Amygdala (tissue), 56 donors: ENCODE measurements around the gene CAMTA1.
A peak's percentile ranks its signal among the peaks of the same experiment; 100 is the strongest.

Experiments used
- DNase-seq, 56 donors: peaks; one replicate each; lab custom pipeline; 2025; lab: John Stamatoyannopoulos, UW

Gene CAMTA1

DNA sequence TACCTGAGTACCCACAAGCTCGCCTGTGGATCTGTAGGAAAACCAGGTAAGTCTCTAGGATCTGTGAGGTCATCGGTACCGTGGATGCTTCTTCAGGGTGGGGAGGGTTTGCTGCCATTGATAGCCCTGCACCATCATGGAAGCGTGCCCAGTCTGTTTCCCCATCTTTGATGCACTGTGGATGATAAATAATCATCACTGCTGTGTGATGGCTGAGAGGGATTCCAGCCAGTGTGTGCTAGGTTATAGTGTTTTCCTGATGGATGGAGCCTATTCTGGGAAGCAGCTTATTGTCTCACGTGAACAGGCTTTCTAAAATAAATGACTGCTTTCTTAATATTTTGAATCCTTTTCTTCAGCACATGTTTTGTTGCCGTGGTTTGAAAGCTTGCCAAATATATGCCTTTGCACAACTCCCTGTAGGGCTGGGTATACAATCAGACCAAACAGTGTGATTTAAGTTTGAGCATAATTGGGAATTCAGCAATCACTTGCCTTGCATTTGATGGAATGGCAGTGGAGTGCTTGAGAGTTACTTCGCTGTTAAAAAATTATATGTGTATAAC lies 113.8 kb downstream of the CAMTA1 start:
- DNase-seq, result no peak

- DNase-seq, result no peak
These were observed 114.4 kb downstream of the CAMTA1 start for GRCh38 chr1:6899621-6900020.

DNA sequence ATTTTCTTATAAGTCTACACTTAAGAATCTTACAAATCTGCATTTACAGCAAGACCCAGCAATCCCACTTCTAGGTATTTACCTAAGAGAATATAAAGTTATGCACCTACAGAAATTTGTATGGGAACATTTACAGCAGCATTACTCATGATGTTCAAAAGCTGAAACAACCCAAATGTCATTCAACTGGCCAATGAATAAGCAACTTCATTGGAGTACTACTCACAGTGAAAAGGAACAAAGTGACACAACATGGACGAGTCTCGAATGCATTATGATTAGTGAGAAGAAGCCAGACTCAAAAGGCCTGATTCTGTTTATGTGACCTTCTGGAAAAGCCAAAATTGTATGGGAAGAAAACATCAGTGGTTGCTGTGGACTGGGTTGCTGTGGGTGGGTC lies 116.9 kb downstream of the CAMTA1 start:
- no peak for DNase-seq

DNA sequence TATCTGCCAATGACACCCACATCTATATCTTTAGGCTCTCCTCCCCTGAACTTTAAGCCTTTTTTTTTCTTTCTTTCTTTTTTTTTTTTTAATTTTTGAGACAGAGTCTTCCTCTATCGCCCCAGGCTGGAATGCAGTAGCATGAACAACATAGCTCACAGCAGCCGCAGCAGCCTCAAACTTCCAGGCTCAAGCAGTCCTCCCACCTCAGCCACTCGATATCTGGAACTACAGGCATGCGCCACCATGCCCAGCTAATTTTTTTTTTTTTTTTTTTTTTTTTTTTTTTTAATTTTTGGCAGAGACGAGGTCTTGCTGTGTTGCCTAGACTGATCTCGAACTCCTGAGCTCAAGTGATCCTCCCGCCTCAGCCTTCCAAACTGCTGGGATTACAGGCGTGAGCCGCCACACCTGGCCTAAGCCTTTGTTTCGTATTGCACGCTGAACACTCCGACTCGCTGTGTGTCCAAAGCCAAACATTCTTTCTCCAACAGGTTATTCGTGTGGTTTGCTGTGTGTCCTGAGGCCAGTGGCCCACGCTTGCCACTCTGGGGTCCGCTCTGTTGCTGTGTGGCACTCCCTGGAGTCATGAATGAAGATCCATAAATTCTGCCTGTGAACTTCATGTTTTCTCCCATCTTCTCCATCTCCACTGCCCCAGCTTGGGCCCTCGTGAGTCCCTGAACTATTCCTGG lies 119.4 kb downstream of the CAMTA1 start:
- DNase-seq, result no peak

- no peak for DNase-seq
These were observed 120.1 kb downstream of the CAMTA1 start for GRCh38 chr1:6905331-6905730.

DNA sequence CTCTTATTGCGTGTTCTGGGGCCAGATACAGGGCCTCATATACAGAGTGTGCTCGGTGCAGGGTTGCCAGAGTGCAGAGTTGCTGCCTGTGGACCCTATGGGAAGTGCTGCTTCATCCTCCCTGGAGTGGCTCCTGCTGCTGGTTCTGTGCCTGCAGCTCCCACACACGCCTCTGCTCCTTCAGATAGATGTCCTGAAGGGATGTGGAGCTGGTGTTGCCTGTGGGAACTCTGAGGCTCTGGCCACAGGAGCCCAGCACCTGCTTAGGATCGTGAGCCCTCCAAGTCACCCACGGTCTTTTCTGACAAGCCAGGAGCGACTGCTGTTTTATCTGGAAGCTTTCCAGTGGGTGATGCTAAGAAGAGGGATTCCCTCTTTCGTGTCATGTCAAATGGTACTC lies 120.5 kb downstream of the CAMTA1 start:
- DNase-seq, result no peak

DNA sequence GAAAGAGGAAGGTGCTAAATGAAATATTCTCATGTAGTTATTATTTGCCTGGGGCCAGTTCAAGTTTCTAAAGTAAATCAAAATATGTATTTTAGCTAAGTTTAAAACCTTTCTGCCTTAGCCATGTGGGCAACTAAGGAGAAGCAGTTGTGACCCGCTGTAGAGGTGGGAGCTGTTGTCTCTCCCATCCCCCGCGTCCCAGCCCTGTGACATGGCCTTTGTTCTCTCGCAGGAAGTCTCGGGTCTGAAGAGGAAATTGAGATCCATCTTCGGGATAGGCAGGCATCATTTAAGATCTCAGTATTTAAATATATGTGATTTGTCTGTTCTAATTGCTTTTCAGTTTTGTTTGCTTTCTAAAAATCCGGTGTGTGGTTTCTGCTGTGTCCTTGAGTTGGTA lies 121.5 kb downstream of the CAMTA1 start:
- no peak for DNase-seq

GRCh38 chr1:6907201-6907600 lies 121.9 kb downstream of the CAMTA1 start:
- DNase-seq, result no peak

GRCh38 chr1:6907676-6908434 lies 122.6 kb downstream of the CAMTA1 start:
- no peak for DNase-seq

- no peak for DNase-seq
These were observed 124.1 kb downstream of the CAMTA1 start for GRCh38 chr1:6909401-6909800.

DNA sequence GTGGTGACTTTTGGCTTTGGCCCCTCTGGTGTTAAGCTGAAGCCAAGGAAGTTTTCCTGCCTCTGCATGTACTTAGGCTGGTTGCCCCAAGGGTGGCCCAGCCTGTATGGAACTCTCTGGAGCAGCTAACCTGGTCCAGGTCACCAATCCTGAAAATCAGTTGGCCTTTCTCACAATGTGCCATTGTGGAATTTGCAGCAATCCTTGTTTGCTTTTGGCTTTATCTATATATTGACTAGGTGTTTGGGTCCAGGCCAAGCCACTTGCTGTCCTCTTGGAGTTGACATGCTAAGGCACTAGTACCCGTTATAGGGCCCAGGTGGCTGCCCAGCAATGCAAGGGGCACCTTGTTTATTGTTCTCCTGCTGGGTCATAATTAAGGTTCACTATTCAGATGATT lies 124.6 kb downstream of the CAMTA1 start:
- no peak for DNase-seq

DNA sequence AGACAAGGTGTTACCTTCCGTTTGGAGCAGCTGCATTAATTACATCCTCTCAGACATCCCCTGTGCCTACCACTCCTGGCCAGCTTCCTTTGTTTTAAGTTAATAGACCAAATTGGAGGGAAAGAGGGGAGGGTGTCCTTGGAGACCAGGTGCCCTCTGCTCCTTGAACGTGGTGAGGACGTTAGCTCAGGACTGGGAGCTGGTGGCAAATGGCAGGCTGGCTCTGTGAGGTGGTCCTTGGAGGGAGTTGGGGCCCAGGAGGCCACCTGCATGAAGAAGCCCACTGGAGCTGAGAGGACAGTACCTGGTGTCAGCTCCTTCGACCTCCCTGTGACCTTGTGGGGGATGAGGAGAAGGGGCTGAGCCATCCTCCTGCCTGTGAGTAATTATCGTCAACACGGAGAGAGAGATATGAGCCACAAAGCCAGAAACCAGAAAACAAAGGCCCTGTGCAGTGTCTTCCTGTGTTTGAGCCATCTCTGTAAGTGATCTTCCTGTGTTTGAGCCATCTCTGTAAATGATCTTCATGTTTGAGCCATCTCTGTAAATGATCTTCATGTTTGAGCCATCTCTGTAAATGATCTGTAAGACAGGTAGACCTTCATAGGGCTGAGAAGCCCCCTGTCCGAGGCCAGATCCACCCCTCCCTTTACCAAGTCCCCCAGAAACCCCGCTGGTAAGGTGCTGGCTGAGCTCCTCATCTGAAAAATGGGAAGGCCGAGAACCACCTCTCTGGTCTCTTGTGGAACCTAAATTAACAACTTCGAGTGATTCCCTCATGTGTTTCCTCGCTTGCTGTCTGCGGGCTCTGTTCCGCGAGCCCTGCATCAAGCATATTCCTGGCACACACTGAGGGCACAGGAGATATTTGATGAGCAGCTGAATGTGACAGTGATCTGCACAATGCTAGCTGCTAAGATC lies 126.0 kb downstream of the CAMTA1 start:
- no peak for DNase-seq

- no peak for DNase-seq
These were observed 126.7 kb downstream of the CAMTA1 start for GRCh38 chr1:6911974-6912373.

DNA sequence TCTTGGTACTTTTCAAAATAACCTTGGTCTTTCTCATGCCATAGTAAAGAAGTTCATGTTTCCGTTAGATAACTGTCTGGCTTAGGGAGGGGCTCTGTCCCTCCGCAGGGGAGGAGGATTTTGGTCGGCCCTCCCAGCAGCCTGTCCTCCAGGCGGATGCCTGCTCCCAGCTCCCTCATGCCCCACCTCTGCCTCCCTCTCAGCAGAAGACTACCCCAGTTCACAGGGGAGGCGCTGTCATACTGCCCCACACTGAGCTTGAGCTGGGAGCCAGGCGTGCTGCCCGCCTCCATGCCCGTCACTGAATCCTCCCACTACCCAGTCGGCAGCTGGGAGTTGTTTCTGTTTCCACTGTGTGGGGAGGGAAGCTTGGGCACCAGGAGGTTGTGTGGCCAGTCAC lies 127.3 kb downstream of the CAMTA1 start:
- peak in 15 of 56 donors; percentile 15 to 54 (median 26) for DNase-seq

- no peak for DNase-seq
These were observed 127.8 kb downstream of the CAMTA1 start for GRCh38 chr1:6913086-6913485.

DNA sequence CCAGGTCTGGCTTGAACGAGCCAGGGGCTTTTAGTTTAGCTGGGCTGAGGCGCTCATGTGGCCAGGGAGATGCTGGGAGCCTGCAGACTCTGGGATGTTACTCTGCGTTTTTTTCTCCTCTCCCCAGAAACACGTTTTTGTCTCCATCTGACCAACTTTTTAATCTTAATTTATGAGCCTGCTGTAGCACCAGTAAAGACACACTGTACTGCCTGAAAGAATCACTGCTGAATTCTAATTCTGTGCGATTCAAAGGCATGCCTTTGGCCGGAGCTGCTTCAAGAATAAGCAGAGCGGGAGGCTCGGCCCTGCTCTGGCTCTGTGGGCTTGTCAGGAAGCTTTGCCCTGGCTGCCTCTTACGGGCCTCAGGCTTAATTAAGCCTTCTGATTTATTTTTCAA lies 129.5 kb downstream of the CAMTA1 start:
- DNase-seq, result peak in 29 of 56 donors; percentile 14 to 80 (median 37)

- DNase-seq, result peak in 3 of 56 donors; percentile 7 to 11 (median 10)
These were observed 130.8 kb downstream of the CAMTA1 start for GRCh38 chr1:6915999-6916565.

DNA sequence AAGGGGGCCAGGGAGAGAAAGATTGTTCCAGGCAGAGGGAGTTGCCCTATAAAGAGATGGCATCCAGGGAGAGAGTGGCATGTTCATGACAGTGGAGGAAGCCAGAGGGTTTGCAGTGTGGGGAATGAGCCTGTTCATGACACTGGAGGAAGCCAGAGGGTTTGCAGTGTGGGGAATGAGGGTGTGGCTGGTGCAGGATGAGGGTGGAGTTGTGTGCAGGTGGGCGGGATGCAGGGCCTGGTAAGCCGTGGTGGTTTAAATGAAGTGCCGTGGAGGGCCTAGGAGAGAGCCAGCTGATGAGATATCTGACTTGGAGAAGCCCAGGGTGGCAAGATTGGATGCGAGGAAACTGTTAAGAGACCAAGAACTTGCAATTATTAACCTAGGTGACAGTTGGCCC lies 131.8 kb downstream of the CAMTA1 start:
- no peak for DNase-seq

GRCh38 chr1:6918186-6918924 lies 133.1 kb downstream of the CAMTA1 start:
- DNase-seq, result peak in 8 of 56 donors; percentile 11 to 33 (median 20)
